ENCODE data around the gene SELENOI.

Gene SELENOI

GRCh38 chr2:26345545-26346453, at the start of gene SELENOI:
TSS of gene SELENOI (plus strand) at chr2:26346143. CDS start at chr2:26346233, 90 bp downstream.
- peak within 1 kb of the TSS; percentile 87 for H3K27ac ChIP-seq
- TF ChIP-seq, protein P1, sequence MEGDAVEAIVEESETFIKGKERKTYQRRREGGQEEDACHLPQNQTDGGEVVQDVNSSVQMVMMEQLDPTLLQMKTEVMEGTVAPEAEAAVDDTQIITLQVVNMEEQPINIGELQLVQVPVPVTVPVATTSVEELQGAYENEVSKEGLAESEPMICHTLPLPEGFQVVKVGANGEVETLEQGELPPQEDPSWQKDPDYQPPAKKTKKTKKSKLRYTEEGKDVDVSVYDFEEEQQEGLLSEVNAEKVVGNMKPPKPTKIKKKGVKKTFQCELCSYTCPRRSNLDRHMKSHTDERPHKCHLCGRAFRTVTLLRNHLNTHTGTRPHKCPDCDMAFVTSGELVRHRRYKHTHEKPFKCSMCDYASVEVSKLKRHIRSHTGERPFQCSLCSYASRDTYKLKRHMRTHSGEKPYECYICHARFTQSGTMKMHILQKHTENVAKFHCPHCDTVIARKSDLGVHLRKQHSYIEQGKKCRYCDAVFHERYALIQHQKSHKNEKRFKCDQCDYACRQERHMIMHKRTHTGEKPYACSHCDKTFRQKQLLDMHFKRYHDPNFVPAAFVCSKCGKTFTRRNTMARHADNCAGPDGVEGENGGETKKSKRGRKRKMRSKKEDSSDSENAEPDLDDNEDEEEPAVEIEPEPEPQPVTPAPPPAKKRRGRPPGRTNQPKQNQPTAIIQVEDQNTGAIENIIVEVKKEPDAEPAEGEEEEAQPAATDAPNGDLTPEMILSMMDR (conservative IDR thresholded peaks at IDR 0.05) = no peak
- peak; percentile 71 for TF ChIP-seq ZFX (IDR thresholded peaks at IDR 0.05)

DNA sequence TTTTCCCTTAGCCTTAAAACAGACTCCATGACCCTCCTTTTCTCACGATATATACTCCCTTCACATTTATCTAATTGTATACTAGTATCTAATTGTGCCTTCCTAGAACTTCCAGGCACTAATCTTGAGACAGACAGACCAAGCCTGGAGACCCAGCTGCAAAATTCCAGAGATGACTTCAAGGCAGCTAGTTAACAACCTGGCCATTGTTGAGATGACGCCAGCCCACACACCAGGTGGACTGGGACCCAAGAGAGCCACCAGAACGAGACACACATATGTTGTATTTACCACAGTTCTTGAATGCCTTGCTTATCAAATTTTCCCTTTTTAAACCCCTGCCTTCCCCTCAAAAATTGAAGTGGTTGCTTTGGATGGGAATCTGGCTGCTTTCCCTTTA, 48.9 kb upstream of the SELENOI start:
- no peak overlapping the region for H3K27ac ChIP-seq
- no peak for TF ChIP-seq ZFX (IDR thresholded peaks at IDR 0.05)
- TF ChIP-seq, protein P1 (conservative IDR thresholded peaks at IDR 0.05) = no peak

GRCh38 chr2:26298286-26298637, 47.7 kb upstream of the SELENOI start:
- TF ChIP-seq, protein P1 (conservative IDR thresholded peaks at IDR 0.05) = no peak
- H3K27ac ChIP-seq = no peak overlapping the region

GRCh38 chr2:26298638-26299393, 47.1 kb upstream of the SELENOI start:
- TF ChIP-seq ZFX (IDR thresholded peaks at IDR 0.05) = no peak
- TF ChIP-seq, protein P1 (conservative IDR thresholded peaks at IDR 0.05) = no peak
- peak overlapping the region; percentile 9; the same call in 1 of the 2 replicates for H3K27ac ChIP-seq

DNA sequence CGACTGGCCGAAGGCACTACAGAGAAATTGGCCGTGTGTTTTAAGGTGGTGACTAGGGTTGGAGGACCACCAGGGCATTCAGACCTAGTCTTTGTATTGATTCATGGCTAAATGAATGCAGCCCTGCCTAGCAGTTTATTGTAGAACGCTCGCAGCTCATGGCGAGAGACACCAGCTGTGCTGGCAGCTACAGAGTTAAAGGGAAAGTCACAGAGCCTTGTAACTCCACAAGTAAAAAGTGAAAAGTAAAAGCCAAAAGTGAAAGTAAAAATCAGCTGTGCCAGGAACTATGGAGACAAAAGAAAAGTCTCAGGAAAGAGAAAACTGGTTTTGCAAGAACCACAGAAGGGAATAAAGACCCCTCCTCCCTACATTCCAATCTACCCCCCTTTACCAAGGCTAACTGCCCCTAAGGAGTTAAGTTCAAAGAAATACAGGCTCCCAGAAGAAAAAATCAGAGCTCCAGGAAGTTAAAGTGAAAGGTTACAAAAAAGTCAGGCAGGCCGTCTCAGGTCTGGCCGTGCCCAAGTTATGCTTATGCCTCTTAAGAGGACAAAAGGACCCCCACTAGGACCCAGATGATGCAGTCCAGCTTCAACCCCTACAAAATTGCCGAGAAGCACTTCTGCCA, 46.4 kb upstream of the SELENOI start:
- peak overlapping the region; percentile 9; the same call in 1 of the 2 replicates for H3K27ac ChIP-seq
- TF ChIP-seq, protein P1 (conservative IDR thresholded peaks at IDR 0.05) = no peak
- no peak for TF ChIP-seq ZFX (IDR thresholded peaks at IDR 0.05)

DNA sequence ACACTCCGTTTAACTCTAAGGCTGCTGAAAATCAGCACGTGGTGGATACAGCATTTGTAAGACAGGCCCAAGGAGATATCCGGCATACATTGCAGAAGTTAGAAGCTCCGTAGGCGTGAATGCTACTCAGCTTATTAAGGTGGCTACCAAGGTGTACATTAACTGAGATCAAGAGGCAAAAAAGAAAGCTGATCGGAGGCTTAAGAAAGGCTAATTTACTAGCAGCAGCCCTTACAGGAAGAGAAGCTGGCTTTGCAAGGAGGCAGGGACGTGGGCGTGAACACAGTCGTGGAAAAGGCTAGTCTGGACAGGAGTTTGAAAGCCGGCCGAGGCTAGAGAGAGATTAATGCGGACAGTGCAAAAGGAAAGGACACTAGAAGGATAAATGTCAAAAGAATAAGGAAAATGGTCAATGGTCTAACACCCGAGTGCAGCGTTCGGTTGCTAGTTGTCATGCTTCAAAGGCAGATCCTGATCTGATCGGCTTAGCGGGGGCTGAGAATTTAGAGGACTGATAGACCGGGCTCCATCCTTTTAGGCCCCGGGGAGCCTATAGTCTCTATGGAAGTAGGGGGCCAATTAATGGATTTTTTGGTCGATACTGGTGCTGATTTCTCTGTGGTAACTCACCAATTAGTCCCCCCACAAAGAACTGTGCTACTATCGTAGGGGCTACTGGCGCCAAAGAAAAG, 45.6 kb upstream of the SELENOI start:
- TF ChIP-seq, protein P1 (conservative IDR thresholded peaks at IDR 0.05) = no peak
- no peak overlapping the region for H3K27ac ChIP-seq

Measured in C4-2B (cell line).